NCI-H2196 treated with DMSO at 0.1 percent for 48 hours (cell line): Measurements from ENCODE around the gene RAB17.

Experiments
- DNase-seq: peaks from one replicate; lab custom pipeline; 2025; ENCODE audit not compliant: unreplicated experiment; lab: John Stamatoyannopoulos, UW

Gene RAB17

GRCh38 chr2:237581326-237581725, 9.2 kb downstream of the RAB17 start:
- DNase-seq = no peak

- no peak for DNase-seq
These were observed 12.3 kb downstream of the RAB17 start for GRCh38 chr2:237577956-237578870.

GRCh38 chr2:237577458-237577857, 13.1 kb downstream of the RAB17 start:
- no peak for DNase-seq

GRCh38 chr2:237576974-237577373, 13.6 kb downstream of the RAB17 start:
- DNase-seq = no peak

GRCh38 chr2:237575869-237576862, 14.4 kb downstream of the RAB17 start:
- DNase-seq = no peak

GRCh38 chr2:237574894-237575868, 15.4 kb downstream of the RAB17 start:
- no peak for DNase-seq

GRCh38 chr2:237574467-237574866, 16.1 kb downstream of the RAB17 start:
- no peak for DNase-seq

- no peak for DNase-seq
These were observed 16.7 kb downstream of the RAB17 start for GRCh38 chr2:237573721-237574415.

- DNase-seq = no peak
These were observed 17.8 kb downstream of the RAB17 start for GRCh38 chr2:237572742-237573101.

- DNase-seq = peak; percentile 85
These were observed 18.4 kb downstream of the RAB17 start for GRCh38 chr2:237572021-237572741.

- no peak for DNase-seq
These were observed 19.0 kb downstream of the RAB17 start for GRCh38 chr2:237571551-237571950.

- no peak for DNase-seq
These were observed 19.7 kb downstream of the RAB17 start for GRCh38 chr2:237570776-237571335.

- no peak for DNase-seq
These were observed 20.6 kb downstream of the RAB17 start for GRCh38 chr2:237569896-237570295.

- no peak for DNase-seq
These were observed 21.5 kb downstream of the RAB17 start for GRCh38 chr2:237569041-237569440.

- DNase-seq = no peak
These were observed 22.3 kb downstream of the RAB17 start for GRCh38 chr2:237568121-237568660.

- no peak for DNase-seq
These were observed 23.1 kb downstream of the RAB17 start for GRCh38 chr2:237567276-237568029.

- DNase-seq = no peak
These were observed 23.9 kb downstream of the RAB17 start, which contains the start of gene PRLH for GRCh38 chr2:237566401-237567235. TSS of gene PRLH (plus strand) at chr2:237566574. CDS start at chr2:237566574, 0 bp downstream.
